GM19035 (cell line): ENCODE measurements around the gene RUFY4.
A peak's percentile ranks its signal among the peaks of the same experiment; 100 is the strongest.

Source experiments
- ATAC-seq: cut with Tn5 transposase; IDR thresholded peaks from one replicate; pipeline ENCODE4 v1.9.1; 2021; ENCODE audit not compliant: unreplicated experiment

Gene RUFY4

DNA sequence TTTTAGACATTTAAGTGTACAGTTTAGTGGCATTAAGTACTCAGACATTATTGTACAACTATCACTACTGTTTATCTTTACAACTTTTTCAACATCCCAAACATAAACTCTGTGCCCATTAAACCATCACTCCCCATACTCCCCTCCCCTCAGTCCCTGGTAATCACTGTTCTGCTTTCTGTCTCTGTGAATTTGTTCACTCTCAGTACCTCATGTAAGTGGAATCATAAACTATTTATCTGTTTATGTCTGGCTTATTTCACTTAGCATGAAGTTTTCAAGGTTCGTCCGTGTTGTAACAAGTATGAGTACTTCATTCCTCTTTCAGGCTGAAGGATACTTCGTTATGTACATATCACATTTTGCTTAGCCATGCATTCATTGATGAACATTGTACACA lies 9.8 kb upstream of the RUFY4 start:
- ATAC-seq = no peak

DNA sequence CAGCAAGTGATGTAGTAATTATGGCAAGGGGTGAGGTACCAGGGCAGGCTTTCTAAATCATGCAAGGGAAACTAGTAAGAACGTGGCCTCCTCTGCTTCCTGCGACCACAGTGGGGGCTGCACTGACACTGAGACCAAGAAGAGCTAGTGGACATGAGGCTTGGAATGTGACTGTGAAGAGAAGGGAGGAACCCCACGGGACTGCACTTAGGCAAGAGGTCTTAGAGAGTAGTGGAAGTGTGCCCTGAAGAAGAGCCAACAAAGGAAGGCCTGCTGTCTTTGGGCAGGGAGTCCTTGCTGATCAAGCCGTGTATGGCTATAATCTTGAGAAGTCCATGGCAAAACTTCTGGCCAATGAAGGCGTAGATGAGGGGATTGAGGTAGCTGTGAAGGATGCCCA lies 8.9 kb upstream of the RUFY4 start:
- ATAC-seq = no peak

DNA sequence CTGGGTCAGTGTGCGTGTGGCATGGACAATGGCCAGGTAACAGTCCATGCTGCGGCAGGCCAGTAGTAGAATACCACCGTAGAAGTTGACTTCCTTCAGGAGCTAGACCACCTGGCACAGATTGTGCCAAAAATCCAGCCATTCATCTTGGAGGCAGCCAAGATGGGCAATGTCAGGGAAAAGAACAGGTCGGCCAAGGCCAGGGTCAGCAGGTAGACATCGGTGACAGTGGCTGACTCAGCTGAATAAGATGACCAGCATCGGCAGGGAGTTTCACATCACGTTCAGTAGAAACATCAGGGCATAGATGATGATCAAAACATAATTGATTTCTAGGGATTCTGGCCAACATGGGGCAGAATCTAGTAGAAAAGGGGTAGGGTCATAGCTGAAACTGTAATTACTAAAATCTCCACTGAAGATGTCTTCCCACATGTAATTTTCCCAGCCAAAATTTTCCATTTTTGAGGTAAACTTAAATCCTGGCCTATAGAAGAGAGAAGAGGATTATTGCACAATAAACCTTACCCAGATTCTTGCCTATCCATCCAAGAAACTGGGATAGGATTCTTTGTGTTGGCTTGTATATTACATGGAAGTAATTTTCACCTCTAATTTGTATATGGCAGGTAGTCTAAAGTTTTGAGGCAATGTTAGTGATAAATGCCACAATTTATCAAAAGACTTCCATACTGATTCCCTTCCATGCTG lies 7.9 kb upstream of the RUFY4 start:
- no peak for ATAC-seq

DNA sequence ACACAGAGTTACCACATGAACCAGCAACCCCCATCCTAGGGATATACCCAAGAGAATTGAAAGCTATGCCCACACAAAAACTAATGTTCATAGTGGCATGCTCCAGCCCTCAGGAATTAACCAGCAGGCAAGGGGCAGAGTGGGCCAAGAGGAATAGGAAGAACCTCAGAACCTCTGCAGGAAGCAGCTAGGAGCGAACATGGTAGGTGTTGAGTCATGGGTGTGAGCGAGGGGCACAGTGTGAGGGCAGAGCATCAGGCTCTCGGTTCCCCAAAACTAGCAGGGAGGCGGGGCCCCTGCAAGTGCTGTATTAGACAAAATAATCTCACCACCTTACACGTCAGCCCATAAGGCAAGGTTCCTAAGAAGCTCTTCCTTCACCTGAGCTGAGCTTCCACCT lies 5.6 kb upstream of the RUFY4 start:
- peak; percentile 89 for ATAC-seq

DNA sequence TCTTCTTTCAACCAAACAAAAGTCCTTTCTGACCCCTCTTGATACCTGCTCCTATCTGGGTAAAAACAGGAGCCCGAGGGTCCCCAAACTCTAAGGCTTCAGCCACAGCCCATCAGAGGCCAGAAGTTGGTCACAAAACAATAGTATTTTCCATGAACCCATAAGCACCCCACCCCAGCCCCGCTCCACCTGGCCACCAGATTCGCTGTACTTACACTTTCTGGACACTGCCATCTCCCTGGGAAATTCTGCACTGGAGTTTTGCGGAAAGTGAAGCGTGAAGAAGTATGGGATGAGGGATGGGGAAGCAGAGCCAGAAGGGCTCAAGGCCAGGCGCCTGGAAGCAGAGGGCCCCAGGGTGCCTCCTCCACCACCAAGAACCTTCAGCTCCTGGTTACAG lies 5.2 kb upstream of the RUFY4 start:
- no peak for ATAC-seq

DNA sequence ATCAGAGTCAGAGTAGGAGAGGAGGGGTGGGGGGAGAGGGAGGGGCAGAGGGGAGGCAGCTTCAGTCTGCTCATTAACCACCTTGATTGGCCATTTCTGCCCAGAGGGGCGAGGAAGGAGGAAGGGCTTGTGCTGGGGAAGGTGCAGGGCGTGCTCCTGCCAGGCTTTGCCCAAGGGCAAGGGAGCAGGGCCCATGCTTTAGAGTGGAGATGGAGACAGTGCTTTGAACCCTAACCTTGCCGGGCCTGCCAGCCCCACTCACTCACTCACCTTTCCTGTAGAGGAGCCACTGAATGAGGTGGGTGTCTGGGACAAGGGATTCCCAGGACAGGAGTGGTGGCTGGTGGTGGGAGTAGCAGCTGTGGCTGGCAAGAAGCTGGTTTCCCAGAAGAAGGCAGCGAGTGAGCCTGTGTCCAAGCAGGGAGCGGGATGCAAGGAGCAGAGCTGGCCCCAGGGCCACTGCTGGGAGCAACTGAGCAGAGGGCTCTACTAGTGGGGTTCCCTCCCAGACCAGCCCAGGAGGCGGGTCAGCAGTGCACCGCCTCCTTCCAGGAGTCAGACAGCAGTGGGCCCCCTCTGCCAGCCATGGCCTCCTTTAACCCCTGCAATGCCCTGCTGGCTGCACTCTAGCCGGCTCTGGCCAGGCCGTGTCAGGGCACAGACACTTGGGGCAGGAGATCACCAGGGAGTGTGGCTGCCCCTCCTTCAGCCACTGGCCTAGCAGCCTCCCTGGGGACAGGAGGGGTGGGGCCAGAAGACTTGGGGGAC lies 3.6 kb upstream of the RUFY4 start:
- ATAC-seq = no peak

DNA sequence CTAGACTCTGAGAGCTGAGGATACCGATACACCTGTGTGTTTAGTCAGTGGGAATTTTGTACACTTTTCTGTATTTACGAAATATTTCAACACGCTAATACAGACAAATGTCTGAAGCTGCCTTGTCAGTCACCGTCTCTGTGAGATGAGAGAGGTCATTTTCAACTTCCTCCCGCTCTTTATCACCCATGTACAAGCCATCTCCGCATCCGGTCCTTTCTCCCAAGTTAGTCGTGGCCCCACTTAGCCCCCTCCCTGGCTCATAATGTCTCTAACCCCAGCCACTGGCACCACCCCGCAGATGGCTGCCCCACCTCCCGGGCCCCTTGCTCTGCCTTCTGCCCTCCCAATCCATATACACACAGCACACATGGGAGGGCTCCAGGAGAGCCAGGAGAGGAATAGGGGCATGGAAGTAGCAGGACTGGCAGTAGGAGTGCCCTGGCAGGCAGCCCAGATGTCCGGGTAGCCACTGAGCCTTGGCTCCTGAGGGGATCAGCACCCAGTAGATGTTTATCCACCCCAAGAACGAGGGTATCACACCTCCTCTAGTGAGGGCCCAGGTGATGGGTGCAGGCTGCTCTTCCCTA lies 2.0 kb upstream of the RUFY4 start:
- no peak for ATAC-seq

DNA sequence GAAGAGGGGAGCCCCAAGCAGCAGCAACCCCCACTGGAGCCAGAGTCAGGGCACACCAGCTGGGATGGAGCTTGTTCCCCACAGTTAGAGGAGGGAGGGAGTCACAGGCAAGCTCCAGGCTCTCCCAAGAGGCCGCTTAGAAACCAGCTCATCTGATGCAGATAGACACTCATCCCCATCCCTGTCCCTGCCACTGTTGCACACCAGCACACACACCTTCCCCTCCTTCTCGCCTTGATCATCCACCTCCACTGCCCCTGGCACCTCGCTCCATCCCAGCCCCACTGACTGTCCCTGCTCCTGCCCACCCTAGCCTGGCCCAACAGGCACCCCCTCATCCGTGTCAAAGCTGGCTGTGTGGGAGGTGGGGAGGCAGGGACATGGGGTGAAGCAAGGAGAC lies 1.5 kb upstream of the RUFY4 start:
- no peak for ATAC-seq

DNA sequence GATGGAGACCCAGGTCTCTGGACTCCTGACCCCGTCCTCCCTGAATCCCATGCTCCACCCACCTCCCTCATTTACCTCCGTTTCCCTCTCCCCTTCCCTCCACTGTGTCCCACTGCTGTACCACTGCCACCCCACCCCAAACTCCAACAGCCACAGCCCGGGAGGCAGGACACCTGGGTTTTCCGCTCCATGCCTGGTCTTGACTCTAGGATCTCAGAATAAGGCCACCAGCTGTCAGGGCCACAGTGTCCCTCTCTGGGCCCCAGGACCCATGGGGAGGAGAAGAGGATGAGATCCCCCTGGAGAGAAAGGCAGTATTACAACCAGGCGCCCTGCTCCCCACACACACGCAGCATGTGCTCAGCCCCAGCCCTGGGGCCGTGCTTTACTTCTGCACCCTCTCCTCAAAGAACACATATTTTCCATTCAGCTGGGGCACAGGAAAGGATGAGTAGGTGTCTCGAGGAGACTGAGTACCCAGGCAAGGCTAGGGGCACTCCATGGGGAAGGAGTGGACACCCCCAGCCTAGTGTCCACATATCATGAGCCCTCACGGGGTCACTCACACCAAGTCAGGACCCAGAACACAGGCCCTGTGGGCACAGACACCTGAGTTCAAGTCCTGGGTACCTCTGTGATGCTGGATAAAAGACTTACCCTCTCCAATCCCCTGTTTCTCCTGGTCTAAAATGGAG lies 700 bp downstream of the RUFY4 start:
- ATAC-seq = no peak

DNA sequence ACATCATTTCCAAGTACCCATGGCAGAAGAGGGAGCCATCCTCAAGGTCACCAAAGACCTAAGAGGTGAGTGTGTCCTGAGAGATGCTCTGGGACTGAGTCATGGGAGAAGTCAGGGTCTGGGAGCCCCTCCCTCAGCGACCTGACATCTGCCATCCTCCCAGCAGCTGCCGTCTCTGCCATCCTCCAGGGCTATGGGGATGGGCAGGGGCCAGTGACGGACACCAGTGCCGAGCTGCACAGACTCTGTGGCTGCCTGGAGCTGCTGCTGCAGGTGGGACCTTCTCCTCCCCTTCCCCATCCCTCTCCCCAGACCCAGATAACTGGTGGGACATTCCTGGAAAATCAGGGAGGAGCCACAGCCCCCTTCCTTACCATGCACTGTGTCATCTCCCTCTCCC lies 1.5 kb downstream of the RUFY4 start:
- no peak for ATAC-seq

DNA sequence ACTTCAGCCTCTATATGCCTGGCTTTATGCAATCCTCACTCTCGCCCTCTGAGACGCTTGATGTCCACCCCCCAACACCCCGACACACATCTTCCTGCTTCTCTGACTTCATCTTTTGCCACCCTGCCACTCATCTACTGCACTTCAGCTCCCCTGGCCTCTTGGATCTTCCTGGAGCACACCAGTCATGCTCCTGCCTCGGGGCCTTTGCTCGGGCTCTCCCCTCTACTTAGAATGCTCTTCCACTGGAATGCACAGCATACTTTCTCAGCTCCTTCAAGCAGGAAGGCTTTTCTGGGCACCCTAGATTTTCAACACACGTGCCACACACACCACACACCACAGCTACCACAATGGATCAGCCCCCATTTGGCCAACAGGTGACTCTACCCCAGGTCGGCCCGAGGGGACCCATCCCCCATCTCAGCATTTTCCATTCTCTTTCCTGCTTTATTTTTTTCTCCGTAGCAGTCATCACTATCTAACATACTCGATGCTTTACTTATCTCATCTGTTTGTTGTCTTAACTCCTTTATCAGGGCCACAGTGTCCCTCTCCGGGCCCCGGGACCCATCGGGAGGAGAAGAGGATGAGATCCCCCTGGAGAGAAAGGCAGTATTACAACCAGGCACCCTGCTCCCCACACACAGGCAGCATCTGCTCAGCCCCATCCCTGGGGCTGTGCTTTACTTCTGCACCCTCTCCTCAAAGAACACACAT lies 2.3 kb downstream of the RUFY4 start:
- no peak for ATAC-seq

DNA sequence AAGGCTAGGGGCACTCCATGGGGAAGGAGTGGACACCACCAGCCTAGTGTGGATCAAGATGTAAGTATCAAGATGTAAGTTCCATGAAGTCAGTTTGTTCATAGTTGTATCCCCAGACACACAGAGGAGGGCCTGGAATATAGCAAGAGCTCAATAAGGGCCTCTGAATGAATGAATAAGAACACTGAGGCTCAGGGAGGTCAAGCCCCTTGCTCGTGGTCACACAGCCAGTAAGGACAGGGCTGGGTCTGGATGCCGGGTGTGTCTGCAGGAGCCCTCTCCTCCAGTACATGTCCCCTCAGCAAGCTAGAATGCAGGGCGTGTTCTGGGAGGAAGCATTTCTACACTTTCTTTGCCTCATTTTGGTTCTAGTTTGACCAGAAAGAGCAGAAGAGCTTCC lies 2.9 kb downstream of the RUFY4 start:
- ATAC-seq = no peak

DNA sequence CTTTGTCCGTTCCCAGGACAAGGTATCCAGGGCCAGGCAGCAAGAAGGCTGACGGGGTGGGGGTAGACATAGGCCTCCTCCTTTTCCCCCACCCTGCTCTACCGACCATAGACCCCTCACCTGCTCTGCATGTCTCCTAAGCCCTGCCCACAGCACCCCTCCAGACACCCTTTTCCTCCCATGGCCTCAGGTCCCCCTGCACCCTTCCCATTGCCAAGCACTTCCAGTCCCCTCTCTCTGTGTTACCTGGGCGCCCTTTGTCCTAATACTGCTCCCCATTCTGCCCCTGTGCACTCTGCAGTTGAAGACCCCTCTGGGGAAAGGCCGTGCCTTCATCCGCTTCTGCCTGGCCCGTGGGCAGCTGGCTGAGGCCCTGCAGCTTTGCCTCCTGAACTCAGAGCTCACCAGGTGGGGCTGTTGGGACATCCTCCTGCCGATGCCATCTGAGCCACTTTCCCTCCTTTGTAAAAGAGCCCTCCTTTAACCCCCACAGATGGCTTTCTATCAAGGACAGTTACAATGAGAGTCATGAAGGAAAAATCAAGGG lies 3.5 kb downstream of the RUFY4 start:
- ATAC-seq = no peak

DNA sequence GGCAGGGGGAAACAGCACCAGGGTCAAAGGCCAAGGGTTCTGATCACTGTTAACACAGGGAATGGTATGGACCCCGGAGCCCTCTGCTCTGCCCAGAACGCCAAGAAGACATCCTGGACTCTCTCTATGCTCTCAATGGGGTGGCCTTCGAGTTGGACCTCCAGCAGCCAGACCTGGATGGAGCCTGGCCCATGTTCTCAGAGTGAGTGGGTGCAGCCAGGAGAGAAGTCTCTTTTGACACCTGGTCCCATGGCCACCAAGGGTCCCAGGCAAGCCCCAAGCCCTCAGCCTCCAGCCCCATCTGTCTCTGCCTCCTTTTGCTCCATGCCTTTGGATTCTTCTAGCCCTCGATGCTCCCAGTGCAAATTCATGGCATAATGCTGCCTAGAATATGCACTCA lies 4.1 kb downstream of the RUFY4 start:
- no peak for ATAC-seq

DNA sequence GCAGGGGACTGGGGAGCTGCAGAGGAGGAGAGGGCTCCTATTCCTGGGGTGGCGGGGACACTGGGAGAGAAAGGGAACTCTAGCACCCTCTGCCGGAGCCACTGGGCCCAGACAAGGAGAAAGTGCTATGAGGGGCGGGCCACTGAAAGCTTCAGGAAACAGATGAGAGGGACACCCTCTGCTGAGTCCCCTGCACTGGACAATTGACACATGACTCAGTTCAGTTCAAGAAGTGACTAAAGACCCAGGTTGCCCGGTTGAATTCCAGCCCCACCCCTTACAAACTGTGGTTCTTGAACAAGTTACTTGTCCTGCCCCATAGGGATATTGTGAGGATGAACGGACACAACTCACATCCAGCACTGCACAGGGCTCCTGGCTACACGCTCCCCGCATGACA lies 5.0 kb downstream of the RUFY4 start:
- peak; percentile 54 for ATAC-seq

DNA sequence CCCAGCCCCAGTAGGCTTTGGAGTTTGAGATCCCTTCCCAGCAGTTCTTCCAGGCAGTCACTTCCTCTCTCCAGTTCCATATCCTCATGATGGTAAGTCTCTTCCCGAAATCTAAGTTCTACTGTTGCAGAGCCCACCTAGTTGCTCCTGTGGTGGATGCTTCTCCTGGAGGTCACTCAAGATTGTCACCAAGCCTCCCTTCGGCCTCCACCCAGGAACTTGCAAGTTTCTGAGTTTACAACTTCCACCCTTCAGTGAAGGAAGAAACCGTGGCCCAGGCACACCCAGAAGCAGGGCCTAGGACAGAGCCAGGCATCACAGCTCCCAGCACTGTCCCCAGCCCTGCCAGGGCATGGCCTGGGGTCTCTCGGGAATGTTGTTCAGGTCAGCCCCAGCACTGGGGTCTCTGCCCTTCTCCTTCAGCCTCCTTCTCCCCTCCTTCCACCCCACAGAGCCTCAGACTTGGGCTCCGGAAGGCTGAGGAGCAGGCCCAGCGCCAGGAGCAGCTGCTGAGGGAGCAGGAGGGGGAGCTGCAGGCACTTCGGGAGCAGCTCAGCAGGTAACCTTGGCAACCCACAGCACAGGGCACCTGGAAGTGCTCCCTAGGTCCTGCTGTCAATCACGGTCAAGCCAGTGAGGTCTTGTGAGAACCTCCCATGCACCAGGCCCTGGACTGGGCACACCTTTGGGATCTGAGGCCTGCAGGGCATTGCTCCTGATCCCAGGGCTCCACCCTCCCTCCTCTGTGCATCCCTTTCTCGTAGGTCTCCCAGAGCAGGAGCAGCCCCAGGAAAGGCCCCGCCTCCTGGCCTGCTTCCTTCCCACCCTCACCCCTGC lies 7.1 kb downstream of the RUFY4 start:
- ATAC-seq = no peak

DNA sequence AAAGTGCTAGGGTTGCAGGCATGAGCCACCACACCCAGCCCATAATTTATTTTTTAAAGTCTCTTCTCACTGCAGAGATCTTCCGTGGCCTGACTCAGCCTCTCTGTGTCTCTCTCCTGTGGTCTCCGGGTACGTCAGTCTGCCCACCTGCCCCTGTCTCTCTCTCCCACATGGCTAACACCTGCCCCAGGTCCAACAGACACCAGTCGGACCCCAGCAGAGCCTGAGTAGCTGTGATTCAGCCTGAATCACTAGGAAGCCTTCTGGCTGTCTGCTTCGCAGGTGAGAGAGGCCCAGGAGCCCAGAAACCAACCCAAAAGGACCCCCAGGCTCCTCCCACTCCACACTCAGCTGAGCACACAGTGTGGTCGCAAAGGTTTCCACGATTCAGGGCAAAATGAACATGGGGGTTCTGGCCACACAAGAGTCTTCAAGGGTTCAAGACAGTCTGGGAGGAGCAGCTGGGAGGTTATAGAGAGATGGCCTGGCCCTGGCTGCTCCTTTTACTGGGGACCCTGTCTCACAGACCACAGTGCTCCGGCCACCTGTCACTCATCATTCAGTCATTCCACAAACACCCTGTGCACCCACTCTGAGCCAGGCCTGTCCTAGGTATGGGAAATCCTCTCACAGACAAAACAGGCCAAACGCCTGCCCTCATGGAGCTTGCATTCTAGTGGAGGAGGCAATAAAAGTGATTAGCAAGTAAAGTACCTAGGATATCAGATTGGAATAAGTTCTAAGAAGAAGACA lies 8.6 kb downstream of the RUFY4 start:
- no peak for ATAC-seq

DNA sequence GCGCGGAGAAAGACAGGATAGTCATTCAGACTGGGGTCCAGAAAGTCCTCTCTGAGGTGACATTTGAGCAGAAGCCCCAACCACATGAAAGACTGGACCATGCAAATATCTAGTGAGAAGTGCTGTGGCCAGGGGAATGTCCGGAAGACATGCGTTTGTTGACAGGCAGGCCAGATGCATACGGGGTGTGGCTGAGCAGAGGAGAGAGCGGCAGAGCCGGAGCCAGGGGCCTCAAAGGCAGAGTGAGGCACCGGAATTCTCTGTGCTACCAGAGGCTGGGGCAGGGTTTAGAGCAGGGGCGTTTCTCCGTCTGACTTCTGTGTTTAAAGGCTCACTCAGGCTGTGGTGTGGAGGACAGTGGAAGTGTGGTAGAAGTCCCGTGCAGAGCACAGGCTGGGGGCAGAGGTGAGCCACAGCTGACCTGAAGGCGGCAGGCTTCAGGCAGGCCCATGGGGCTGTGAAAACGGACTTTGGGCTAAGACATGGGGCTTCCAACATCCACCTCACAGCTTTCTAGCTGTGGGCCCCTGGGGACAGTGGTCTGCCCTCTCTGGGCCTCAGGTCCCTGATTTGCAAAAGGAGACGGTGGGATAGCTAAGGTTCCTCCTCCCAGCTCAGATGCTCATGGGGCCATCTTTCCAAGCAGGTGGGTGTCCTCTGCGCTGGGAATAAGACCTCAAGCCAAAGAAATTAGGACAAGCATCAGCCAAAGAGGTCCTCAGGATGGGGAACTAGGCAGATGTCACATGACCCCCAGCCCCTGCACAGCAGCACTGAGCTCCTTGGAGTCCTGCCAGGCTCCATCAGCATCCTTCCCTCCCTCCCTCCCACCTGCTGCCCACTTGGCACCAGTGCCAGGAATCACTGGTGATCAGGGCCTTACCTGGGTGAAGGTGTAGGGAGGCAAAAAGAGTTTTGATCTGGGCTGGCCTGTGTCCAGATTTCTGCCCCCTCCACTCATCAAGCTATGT lies 11.2 kb downstream of the RUFY4 start:
- no peak for ATAC-seq
